Adrenal gland (tissue), 5 donors: Measurements from ENCODE around the gene DENND2A.

Experiments used
- POLR2A ChIP-seq, 2 donors: fragments of 450-650 bp; IDR thresholded peaks; one replicate each; pipeline ENCODE4 v1.6.1; 2017; ENCODE audit warnings: antibody characterized with exemption in 2 of 2, mild to moderate bottlenecking in 2 of 2, moderate library complexity in 1 of 2
- TF ChIP-seq, protein P1 (sequence below), 6 experiments: fragments of 450-650 bp in 4 of 6; fragments of 200-600 bp in 2 of 6; sonication (generic) in 1 of 6; IDR thresholded peaks; 1 replicate in 5 of 6; 2 replicates in 1 of 6; pipeline versions ENCODE4 v1.5.1 to v1.8.0; 2016 to 2021; ENCODE audit warnings: antibody characterized with exemption in 6 of 6, mild to moderate bottlenecking in 2 of 6, moderate library complexity in 1 of 6
- donor health status: DM: no; HTN: no; CAD: no.

DNA sequence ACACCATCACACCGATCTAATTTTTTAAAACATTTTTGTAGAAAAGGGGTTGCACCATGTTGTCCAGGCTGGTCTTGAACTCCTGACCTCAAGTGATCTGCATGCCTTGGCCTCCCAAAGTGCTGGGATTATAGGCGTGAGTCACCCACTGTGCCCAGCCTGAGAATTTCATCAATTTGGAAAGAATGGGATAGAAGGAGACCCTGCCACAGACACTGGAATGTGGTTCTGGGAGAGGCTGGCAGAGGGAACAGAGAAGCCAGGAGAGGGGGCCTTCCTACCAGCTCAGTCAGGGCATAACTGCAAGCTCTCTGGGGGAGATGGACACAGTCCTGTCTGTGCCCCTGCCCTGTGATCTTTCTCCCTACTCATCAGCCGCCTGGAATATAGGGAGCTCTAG is 119.2 kb downstream of the DENND2A start:
- TF ChIP-seq, protein P1, sequence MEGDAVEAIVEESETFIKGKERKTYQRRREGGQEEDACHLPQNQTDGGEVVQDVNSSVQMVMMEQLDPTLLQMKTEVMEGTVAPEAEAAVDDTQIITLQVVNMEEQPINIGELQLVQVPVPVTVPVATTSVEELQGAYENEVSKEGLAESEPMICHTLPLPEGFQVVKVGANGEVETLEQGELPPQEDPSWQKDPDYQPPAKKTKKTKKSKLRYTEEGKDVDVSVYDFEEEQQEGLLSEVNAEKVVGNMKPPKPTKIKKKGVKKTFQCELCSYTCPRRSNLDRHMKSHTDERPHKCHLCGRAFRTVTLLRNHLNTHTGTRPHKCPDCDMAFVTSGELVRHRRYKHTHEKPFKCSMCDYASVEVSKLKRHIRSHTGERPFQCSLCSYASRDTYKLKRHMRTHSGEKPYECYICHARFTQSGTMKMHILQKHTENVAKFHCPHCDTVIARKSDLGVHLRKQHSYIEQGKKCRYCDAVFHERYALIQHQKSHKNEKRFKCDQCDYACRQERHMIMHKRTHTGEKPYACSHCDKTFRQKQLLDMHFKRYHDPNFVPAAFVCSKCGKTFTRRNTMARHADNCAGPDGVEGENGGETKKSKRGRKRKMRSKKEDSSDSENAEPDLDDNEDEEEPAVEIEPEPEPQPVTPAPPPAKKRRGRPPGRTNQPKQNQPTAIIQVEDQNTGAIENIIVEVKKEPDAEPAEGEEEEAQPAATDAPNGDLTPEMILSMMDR (IDR thresholded peaks at IDR 0.05), result no peak
- no peak for TF ChIP-seq POLR2A (IDR thresholded peaks at IDR 0.05)
